Endothelial cell of umbilical vein (primary cell): ENCODE results near the gene NT5DC4. TPM values are rescaled to one million over a fixed set of nuclear protein-coding genes. Genes with fewer than 3 reads are reported as not detected.
A peak's percentile ranks its signal among the peaks of the same experiment; 100 is the strongest.
"Not testable (repeated sequence)": the region's sequence is repeated elsewhere in the genome, so short reads cannot be mapped to it uniquely, and the experiment has no call there.

Experiments
- BruUV-seq: library from RNA; stranded (reverse); fragments of 400-500 nt; replicated peaks from 2 replicates; lab custom pipeline; 2021; lab: Mats Ljungman, UMichigan
- CTCF ChIA-PET: fragments of 300-600, 350-600 bp; sonication (Branson Sonifier 250); formaldehyde crosslinking; loops from one replicate; lab custom pipeline; 2021; ENCODE audit warnings: antibody characterized with exemption, inconsistent platforms; lab: Charles Lee
- POLR2A ChIA-PET: fragments of 300-600, 350-600 bp; sonication (Branson Sonifier 250); formaldehyde crosslinking; loops from one replicate; lab custom pipeline; 2021; ENCODE audit warnings: antibody characterized with exemption, inconsistent platforms; lab: Charles Lee
- DNase-seq: peaks from one replicate; pipeline ENCODE4 v3.0.0-alpha.2; 2011; ENCODE audit warnings: low read depth, low spot score
- FAIRE-seq: peaks from 2 replicates; lab custom pipeline; 2011; peaks lifted over from hg19 to GRCh38; lab: Jason Lieb, UNC
- H2AFZ ChIP-seq: 2 replicates; pipeline ENCODE4 v1.6.0; 2012; ENCODE audit warnings: low read depth, low read length, control low read depth, inconsistent platforms
- H3K27ac ChIP-seq: 2 replicates; pipeline ENCODE4 v1.5.1; 2011; ENCODE audit warnings: low read depth, mild to moderate bottlenecking, control low read depth, low read length, moderate library complexity; ENCODE audit not compliant: insufficient read depth
- H3K27me3 ChIP-seq, 2 experiments: 2 replicates each; pipeline versions ENCODE4 v1.6.0 to v1.6.1; 2011; ENCODE audit warnings: low read length in 2 of 2, mixed read lengths in 1 of 2; ENCODE audit not compliant: control insufficient read depth in 2 of 2, insufficient read depth in 2 of 2
- H3K36me3 ChIP-seq, 2 experiments: 2 replicates in 1 of 2; 3 replicates in 1 of 2; pipeline ENCODE4 v1.5.1; 2011; ENCODE audit warnings: low read length in 2 of 2, mild to moderate bottlenecking in 1 of 2, moderate library complexity in 1 of 2; ENCODE audit not compliant: control insufficient read depth in 2 of 2, insufficient read depth in 2 of 2; ENCODE audit errors: extremely low read depth in 1 of 2
- H3K4me1 ChIP-seq: 3 replicates; pipeline ENCODE4 v1.5.1; 2011; ENCODE audit warnings: mild to moderate bottlenecking, low read length; ENCODE audit not compliant: control insufficient read depth, insufficient read depth; ENCODE audit errors: extremely low read depth
- H3K4me2 ChIP-seq: 2 replicates; pipeline ENCODE4 v1.6.1; 2011; ENCODE audit warnings: low read length, control low read depth, mixed read lengths; ENCODE audit not compliant: insufficient read depth
- H3K4me3 ChIP-seq, 3 experiments: fragments of 200-600 bp in 1 of 3; sonication (generic), shearing (Covaris generic) in 1 of 3; replicated peaks in 1 of 3; 2 replicates each; pipeline ENCODE4 v1.5.1; 2011 to 2016; ENCODE audit warnings: control low read depth in 3 of 3, low read length in 3 of 3, mild to moderate bottlenecking in 2 of 3, inconsistent platforms in 1 of 3, low read depth in 1 of 3, moderate library complexity in 1 of 3; ENCODE audit not compliant: insufficient read depth in 1 of 3
- H3K79me2 ChIP-seq: 2 replicates; pipeline ENCODE4 v1.6.0; 2012; ENCODE audit warnings: low read length, inconsistent platforms; ENCODE audit not compliant: control insufficient read depth, insufficient read depth
- H3K9ac ChIP-seq: replicated peaks from 2 replicates; pipeline ENCODE3; 2011; ENCODE audit warnings: low read length, control low read depth; ENCODE audit not compliant: insufficient read depth; ENCODE audit errors: extremely low read depth
- H3K9me1 ChIP-seq: replicated peaks from 3 replicates; pipeline ENCODE4 v1.6.0; 2011; ENCODE audit warnings: mild to moderate bottlenecking, low read length; ENCODE audit not compliant: control insufficient read depth, insufficient read depth; ENCODE audit errors: extremely low read depth
- H3K9me3 ChIP-seq: replicated peaks from 2 replicates; pipeline ENCODE4 v1.5.1; 2012; ENCODE audit warnings: low read length, inconsistent platforms; ENCODE audit not compliant: control insufficient read depth, insufficient read depth
- H4K20me1 ChIP-seq: replicated peaks from 2 replicates; pipeline ENCODE3; 2011; ENCODE audit warnings: mild to moderate bottlenecking, low read length; ENCODE audit not compliant: control insufficient read depth, insufficient read depth; ENCODE audit errors: extremely low read depth
- EZH2 ChIP-seq: IDR thresholded peaks from 2 replicates; pipeline ENCODE4 v1.6.1; 2012; ENCODE audit warnings: borderline replicate concordance, low read depth, mild to moderate bottlenecking, moderate library complexity, low read length, inconsistent platforms; ENCODE audit not compliant: severe bottlenecking
- FOS ChIP-seq: IDR thresholded peaks from 2 replicates; pipeline ENCODE4 v1.6.1; 2011; ENCODE audit warnings: mild to moderate bottlenecking, low read length, moderate library complexity, borderline replicate concordance; ENCODE audit not compliant: insufficient read depth
- GATA2 ChIP-seq: IDR thresholded peaks from 2 replicates; pipeline ENCODE4 v1.7.0; 2011; ENCODE audit warnings: low read depth, mild to moderate bottlenecking, moderate library complexity, mixed read lengths, low read length; ENCODE audit not compliant: insufficient read length, insufficient read depth
- JUN ChIP-seq: IDR thresholded peaks from 2 replicates; pipeline ENCODE4 v1.6.1; 2011; ENCODE audit warnings: borderline replicate concordance, low read depth; ENCODE audit not compliant: insufficient read length, insufficient read depth
- MYC ChIP-seq: IDR thresholded peaks from one replicate; pipeline ENCODE4 v1.6.1; 2011; ENCODE audit warnings: mild to moderate bottlenecking, low read depth, low read length
- POLR2A ChIP-seq: IDR thresholded peaks from 2 replicates; pipeline ENCODE4 v1.6.1; 2012; ENCODE audit warnings: low read depth, mild to moderate bottlenecking, control low read depth, low read length
- POLR2AphosphoS5 ChIP-seq: IDR thresholded peaks from 2 replicates; pipeline ENCODE4 v1.6.1; 2012; ENCODE audit warnings: low read depth, mild to moderate bottlenecking, control low read depth, low read length, moderate library complexity; ENCODE audit not compliant: insufficient read depth
- dilution Hi-C: fragments of 300-500 bp; cut with MboI; formaldehyde crosslinking; loops from one replicate; pipeline ENCODE4 v1.15.0; 2019; ENCODE audit warnings: low sequenced_read_pairs; ENCODE audit not compliant: extremely low pct_ligation_motif_present
- intact Hi-C: fragments of 100-400 bp; cut with micrococcal nuclease; formaldehyde crosslinking; loops from one replicate; pipeline ENCODE4 v1.10.0; 2022
- polyA plus RNA-seq, 4 experiments: library from polyadenylated mRNA; depleted of rRNA in 3 of 4; stranded (reverse) in 3 of 4; unstranded in 1 of 4; fragments of >200 nt; gene quantifications; 2 replicates each; pipeline versions ENCODE4 v1.2.1 to v1.2.3, GENCODE V29; 2011 to 2012; ENCODE audit warnings: missing spikeins in 1 of 4
- total RNA-seq: library from RNA; stranded (reverse); gene quantifications from 2 replicates; pipeline ENCODE4 v1.2.3, GENCODE V29; 2021
- TF ChIP-seq, protein P1 (sequence below), 2 donors: IDR thresholded peaks; 1 replicate in 1 of 2; 2 replicates in 1 of 2; pipeline ENCODE4 v1.5.1; 2011; ENCODE audit warnings: low read length in 2 of 2, mild to moderate bottlenecking in 2 of 2, moderate library complexity in 2 of 2, control low read depth in 1 of 2, inconsistent platforms in 1 of 2, low read depth in 1 of 2; ENCODE audit not compliant: insufficient read depth in 1 of 2; ENCODE audit errors: extremely low read depth in 1 of 2
- TF ChIP-seq, protein P2 (sequence below): IDR thresholded peaks from 2 replicates; pipeline ENCODE4 v1.6.1; 2011; ENCODE audit not compliant: insufficient read depth, insufficient read length

The NT5DC4 gene
- total and polyA plus RNA-seq, 2 donors (not counting 3 experiments of a cell fraction or from before 2014, with no cell fraction given) = not detected

DNA sequence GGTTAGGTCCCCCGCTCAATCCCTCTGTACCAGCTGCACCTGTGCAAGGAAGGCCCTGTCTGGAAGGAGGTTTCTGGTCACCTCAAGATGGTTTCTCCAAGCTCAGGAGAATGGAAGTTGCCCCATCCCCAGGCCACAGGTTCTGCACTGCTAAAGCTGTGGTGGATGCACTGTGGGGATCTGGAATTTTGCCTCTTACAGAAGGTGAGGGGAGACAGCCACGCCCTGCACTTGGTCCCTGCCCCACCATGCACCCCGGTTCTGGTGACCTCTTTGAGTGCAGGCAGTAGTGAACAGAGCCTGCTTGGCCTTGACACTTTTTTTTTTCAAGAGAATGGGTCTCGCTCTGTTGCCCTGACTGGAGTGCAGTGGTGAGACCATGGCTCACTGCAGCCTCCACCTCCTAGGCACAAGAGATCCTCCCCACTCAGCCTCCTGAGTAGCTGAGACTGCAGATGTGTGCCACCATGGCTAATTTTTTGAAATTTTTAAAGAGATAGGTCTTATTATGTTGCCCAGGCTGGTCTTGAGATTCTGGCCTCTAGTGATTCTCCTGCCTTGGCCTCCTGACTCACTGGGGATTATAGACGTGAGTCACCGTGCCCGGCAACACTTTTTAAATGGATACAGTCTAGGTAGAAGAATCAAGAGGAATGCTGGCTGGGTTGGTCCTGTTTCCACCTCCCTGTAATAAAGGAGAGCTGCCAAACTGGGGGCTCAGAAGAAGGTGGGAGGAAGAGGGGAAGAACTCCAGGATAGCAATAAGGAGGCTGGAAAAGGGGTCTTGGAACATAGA lies 5.8 kb upstream of the NT5DC4 start:
- no peaks in the 10 kb centered on the region for H3K9me3 ChIP-seq
- H3K9me1 ChIP-seq = no peaks in the 10 kb centered on the region
- no peak overlapping the region for H3K4me3 ChIP-seq
- CTCF ChIA-PET = interaction anchor here (0.6 to 1.3 kb wide), 3 partner anchors 9 to 244 kb away, joined by 3 to 4 read pairs (median 3); no protein-coding TSS in a partner anchor
- no peak overlapping the region for H3K9ac ChIP-seq
- H3K27me3 ChIP-seq = peaks cover 0 to 7% of the 10 kb centered on the region in 2 experiments
- no peak overlapping the region for H2AFZ ChIP-seq
- intact Hi-C loops (no loop called here), dilution Hi-C loops (no loop called here)
- POLR2A ChIA-PET = no interaction called here
- no TSS peak for BruUV-seq
- no peak for TF ChIP-seq POLR2AphosphoS5
- TF ChIP-seq, protein P1, sequence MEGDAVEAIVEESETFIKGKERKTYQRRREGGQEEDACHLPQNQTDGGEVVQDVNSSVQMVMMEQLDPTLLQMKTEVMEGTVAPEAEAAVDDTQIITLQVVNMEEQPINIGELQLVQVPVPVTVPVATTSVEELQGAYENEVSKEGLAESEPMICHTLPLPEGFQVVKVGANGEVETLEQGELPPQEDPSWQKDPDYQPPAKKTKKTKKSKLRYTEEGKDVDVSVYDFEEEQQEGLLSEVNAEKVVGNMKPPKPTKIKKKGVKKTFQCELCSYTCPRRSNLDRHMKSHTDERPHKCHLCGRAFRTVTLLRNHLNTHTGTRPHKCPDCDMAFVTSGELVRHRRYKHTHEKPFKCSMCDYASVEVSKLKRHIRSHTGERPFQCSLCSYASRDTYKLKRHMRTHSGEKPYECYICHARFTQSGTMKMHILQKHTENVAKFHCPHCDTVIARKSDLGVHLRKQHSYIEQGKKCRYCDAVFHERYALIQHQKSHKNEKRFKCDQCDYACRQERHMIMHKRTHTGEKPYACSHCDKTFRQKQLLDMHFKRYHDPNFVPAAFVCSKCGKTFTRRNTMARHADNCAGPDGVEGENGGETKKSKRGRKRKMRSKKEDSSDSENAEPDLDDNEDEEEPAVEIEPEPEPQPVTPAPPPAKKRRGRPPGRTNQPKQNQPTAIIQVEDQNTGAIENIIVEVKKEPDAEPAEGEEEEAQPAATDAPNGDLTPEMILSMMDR (IDR thresholded peaks at IDR 0.05; ENCODE audit: extremely low read depth in 1 of 2, insufficient read depth in 1 of 2, low read depth in 1 of 2, low read length in 2 of 2) = no peak
- TF ChIP-seq FOS = no peak
- TF ChIP-seq JUN = no peak
- TF ChIP-seq, protein P2, sequence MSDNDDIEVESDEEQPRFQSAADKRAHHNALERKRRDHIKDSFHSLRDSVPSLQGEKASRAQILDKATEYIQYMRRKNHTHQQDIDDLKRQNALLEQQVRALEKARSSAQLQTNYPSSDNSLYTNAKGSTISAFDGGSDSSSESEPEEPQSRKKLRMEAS = no peak
- no peak for TF ChIP-seq EZH2
- no peak for TF ChIP-seq POLR2A
- no peak for TF ChIP-seq MYC
- no peak for TF ChIP-seq GATA2
- H3K4me1 ChIP-seq = no peaks in the 10 kb centered on the region
- DNase-seq = no peak
- no peaks in the 10 kb centered on the region for H3K36me3 ChIP-seq
- H3K79me2 ChIP-seq = no peaks in the 10 kb centered on the region
- no peak overlapping the region for H3K4me2 ChIP-seq
- H4K20me1 ChIP-seq = no peaks in the 10 kb centered on the region
- no peak overlapping the region for H3K27ac ChIP-seq
- peak; percentile 76 for FAIRE-seq

DNA sequence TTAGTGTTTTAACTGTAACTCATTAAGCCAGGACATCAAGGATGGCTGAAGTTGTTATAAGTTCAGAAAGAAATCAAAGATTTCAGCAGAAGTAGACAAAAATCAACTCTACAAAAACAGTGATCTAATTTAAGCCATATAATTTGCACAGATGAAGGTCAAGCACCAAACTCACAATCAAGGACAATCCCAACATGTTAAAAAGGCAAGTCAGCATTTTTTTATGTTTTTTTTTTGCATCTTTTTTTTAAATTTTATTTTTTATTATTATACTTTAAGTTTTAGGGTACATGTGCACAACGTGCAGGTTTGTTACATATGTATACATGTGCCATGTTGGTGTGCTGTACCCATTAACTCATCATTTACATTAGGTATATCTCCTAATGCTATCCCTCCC lies 4.7 kb upstream of the NT5DC4 start:
- H3K4me3 ChIP-seq, H3K9ac ChIP-seq, H3K9me1 ChIP-seq, H4K20me1 ChIP-seq, H3K4me2 ChIP-seq, H3K36me3 ChIP-seq, H2AFZ ChIP-seq, H3K79me2 ChIP-seq, BruUV-seq, dilution Hi-C loops, FAIRE-seq, H3K4me1 ChIP-seq, intact Hi-C loops, DNase-seq, H3K27me3 ChIP-seq, H3K9me3 ChIP-seq, H3K27ac ChIP-seq, POLR2A ChIA-PET: not testable (repeated sequence)
- CTCF ChIA-PET = interaction anchor here (0.6 to 1.3 kb wide), 2 partner anchors 10 to 243 kb away, joined by 3 read pairs; no protein-coding TSS in a partner anchor
